Suprapubic skin (tissue), 4 donors: ENCODE data around the gene CLDN2.

Experiments
- EP300 ChIP-seq: sonication (generic); formaldehyde crosslinking; IDR thresholded peaks from one replicate; pipeline ENCODE4 v1.6.1; 2017; ENCODE audit warnings: antibody characterized with exemption
- POLR2A ChIP-seq, 2 donors: fragments of 450-650 bp; IDR thresholded peaks; one replicate each; pipeline ENCODE4 v1.6.1; 2017; ENCODE audit warnings: antibody characterized with exemption in 2 of 2, mild to moderate bottlenecking in 2 of 2, moderate library complexity in 2 of 2
- POLR2AphosphoS5 ChIP-seq, 3 donors: sonication (generic); formaldehyde crosslinking; IDR thresholded peaks; one replicate each; pipeline ENCODE4 v1.6.1; 2017; ENCODE audit warnings: antibody characterized with exemption in 3 of 3
- TF ChIP-seq, protein P1 (sequence below), 2 donors: fragments of 200-600 bp in 1 of 2; fragments of 450-650 bp in 1 of 2; sonication (generic) in 1 of 2; IDR thresholded peaks; one replicate each; pipeline ENCODE4 v1.5.1; 2016 to 2019; ENCODE audit warnings: antibody characterized with exemption in 2 of 2, mild to moderate bottlenecking in 1 of 2, moderate library complexity in 1 of 2

DNA sequence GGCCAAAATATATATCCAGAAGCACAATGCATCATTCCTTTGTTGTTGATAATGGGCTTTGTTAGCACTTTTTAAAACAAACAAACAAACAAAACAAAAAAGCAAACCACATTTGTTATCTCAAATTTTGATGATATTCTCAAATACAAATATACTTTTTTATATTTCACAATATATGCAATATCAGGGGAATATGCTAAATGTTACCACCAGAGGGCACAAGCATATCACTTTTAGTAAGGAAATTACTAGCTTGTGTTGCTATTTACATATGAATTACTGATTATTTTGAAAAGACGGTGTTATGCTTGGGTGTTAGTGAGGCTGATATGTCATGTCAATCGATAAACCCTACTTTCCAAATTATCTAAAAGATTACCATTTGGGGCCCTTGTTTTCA lies 46.1 kb upstream of the CLDN2 start:
- TF ChIP-seq, protein P1, sequence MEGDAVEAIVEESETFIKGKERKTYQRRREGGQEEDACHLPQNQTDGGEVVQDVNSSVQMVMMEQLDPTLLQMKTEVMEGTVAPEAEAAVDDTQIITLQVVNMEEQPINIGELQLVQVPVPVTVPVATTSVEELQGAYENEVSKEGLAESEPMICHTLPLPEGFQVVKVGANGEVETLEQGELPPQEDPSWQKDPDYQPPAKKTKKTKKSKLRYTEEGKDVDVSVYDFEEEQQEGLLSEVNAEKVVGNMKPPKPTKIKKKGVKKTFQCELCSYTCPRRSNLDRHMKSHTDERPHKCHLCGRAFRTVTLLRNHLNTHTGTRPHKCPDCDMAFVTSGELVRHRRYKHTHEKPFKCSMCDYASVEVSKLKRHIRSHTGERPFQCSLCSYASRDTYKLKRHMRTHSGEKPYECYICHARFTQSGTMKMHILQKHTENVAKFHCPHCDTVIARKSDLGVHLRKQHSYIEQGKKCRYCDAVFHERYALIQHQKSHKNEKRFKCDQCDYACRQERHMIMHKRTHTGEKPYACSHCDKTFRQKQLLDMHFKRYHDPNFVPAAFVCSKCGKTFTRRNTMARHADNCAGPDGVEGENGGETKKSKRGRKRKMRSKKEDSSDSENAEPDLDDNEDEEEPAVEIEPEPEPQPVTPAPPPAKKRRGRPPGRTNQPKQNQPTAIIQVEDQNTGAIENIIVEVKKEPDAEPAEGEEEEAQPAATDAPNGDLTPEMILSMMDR (IDR thresholded peaks at IDR 0.05), result peak; percentile 30 to 47
- TF ChIP-seq POLR2A (IDR thresholded peaks at IDR 0.05) (no peak), POLR2AphosphoS5 (IDR thresholded peaks at IDR 0.05) (no peak), EP300 (no peak)
